ENCODE results near the gene FNDC3B.

FNDC3B gene

GRCh38 chr3:172268868-172269267 is 229.5 kb downstream of the FNDC3B start:
- H3K9me3 ChIP-seq (ENCODE audit: control insufficient read depth, insufficient read depth, low read depth, low read length): no peaks in the 10 kb centered on the region
- ChIA-PET POLR2A (interaction anchor here (0.9 kb wide), 1 partner anchor 16 kb away, joined by 3 read pairs; no protein-coding TSS in a partner anchor), CTCF (no interaction called here)
- TF ChIP-seq SP2 (tag by site-specific recombination; IDR thresholded peaks at IDR 0.05) (no peak), ZSCAN18 (tag by site-specific recombination; IDR thresholded peaks at IDR 0.05) (no peak), TCF7L2 (IDR thresholded peaks at IDR 0.05; ENCODE audit: borderline replicate concordance, low read depth, low read length) (no peak), ZNF510 (tag by site-specific recombination; IDR thresholded peaks at IDR 0.05; ENCODE audit: insufficient replicate concordance) (no peak), ZNF37A (tag by site-specific recombination; IDR thresholded peaks at IDR 0.05) (no peak), ZNF214 (tag by site-specific recombination; IDR thresholded peaks at IDR 0.05; ENCODE audit: borderline replicate concordance) (no peak), SCRT1 (tag by site-specific recombination; IDR thresholded peaks at IDR 0.05; ENCODE audit: borderline replicate concordance) (no peak)
- peaks cover 0 to 14% of the 10 kb centered on the region in 2 experiments; a peak in 1 of 3 replicates for H3K36me3 ChIP-seq (ENCODE audit: control insufficient read depth in 2 of 2, insufficient read depth in 1 of 2, low read length in 2 of 2)
- H3K4me3 ChIP-seq (ENCODE audit: low read depth, low read length): no peak overlapping the region
- H3K4me1 ChIP-seq (ENCODE audit: control insufficient read depth, insufficient read depth, low read length): 0 out of 2 replicates have a peak, but pooled peaks cover 1% of the 10 kb centered on the region
- H3K27ac ChIP-seq (ENCODE audit: extremely low read depth, low read depth, low read length): no peak overlapping the region

GRCh38 chr3:172270557-172271166 is 231.3 kb downstream of the FNDC3B start:
- POLR2A ChIA-PET: no interaction called here
- TF ChIP-seq TRIM28 (IDR thresholded peaks at IDR 0.05; ENCODE audit: borderline replicate concordance, low read length) (no peak), SP2 (tag by site-specific recombination; IDR thresholded peaks at IDR 0.05) (no peak), ZNF302 (tag by site-specific recombination; IDR thresholded peaks at IDR 0.05; ENCODE audit: low read depth) (no peak), ZNF488 (tag by site-specific recombination; IDR thresholded peaks at IDR 0.05) (no peak)

GRCh38 chr3:172271386-172271976 is 232.1 kb downstream of the FNDC3B start:
- Histone ChIP-seq H3K36me3 (ENCODE audit: control insufficient read depth in 2 of 2, insufficient read depth in 1 of 2, low read length in 2 of 2) (peaks cover 0 to 9% of the 10 kb centered on the region in 2 experiments; a peak in 1 of 3 replicates), H3K4me1 (ENCODE audit: control insufficient read depth, insufficient read depth, low read length) (0 out of 2 replicates have a peak, but pooled peaks cover 2% of the 10 kb centered on the region)

More at GRCh38 chr3:172270557-172271166, 231.3 kb downstream of the FNDC3B start:
- Histone ChIP-seq H3K4me1 (ENCODE audit: control insufficient read depth, insufficient read depth, low read length) (0 out of 2 replicates have a peak, but pooled peaks cover 2% of the 10 kb centered on the region), H3K27ac (ENCODE audit: extremely low read depth, low read depth, low read length) (no peak overlapping the region), H3K4me3 (ENCODE audit: low read depth, low read length) (no peak overlapping the region), H3K9me3 (ENCODE audit: control insufficient read depth, insufficient read depth, low read depth, low read length) (no peaks in the 10 kb centered on the region), H3K36me3 (ENCODE audit: control insufficient read depth in 2 of 2, insufficient read depth in 1 of 2, low read length in 2 of 2) (peaks cover 0 to 14% of the 10 kb centered on the region in 2 experiments; a peak in 1 of 3 replicates)
- CTCF ChIA-PET: interaction anchor here (0.6 kb wide), 1 partner anchor 228 kb away, joined by 3 read pairs; no protein-coding TSS in a partner anchor

More at GRCh38 chr3:172271386-172271976, 232.1 kb downstream of the FNDC3B start:
- Histone ChIP-seq H3K4me3 (ENCODE audit: low read depth, low read length) (no peak overlapping the region), H3K9me3 (ENCODE audit: control insufficient read depth, insufficient read depth, low read depth, low read length) (no peaks in the 10 kb centered on the region), H3K27ac (ENCODE audit: extremely low read depth, low read depth, low read length) (no peak overlapping the region)
- CTCF ChIA-PET: interaction anchor here (0.6 kb wide), 1 partner anchor 227 kb away, joined by 3 read pairs; no protein-coding TSS in a partner anchor
- no peak for TF ChIP-seq ZNF23 (tag by site-specific recombination; IDR thresholded peaks at IDR 0.05; ENCODE audit: borderline replicate concordance)
- no peak for TF ChIP-seq ZNF362 (tag by site-specific recombination; IDR thresholded peaks at IDR 0.05)
- TF ChIP-seq SP2 (tag by site-specific recombination; IDR thresholded peaks at IDR 0.05): no peak
- POLR2A ChIA-PET: no interaction called here
